ENCODE measurements around the gene MAP1B. TPM values are rescaled to one million over a fixed set of nuclear protein-coding genes. Genes with fewer than 3 reads are reported as not detected.

The MAP1B gene
- total and polyA plus RNA-seq, 2 donors from 2014 or later, result 3.6 to 57.0 TPM

GRCh38 chr5:72224946-72225463, 117.7 kb downstream of the MAP1B start:
- no peak for TF ChIP-seq CTCF (IDR thresholded peaks at IDR 0.05; ENCODE audit: borderline replicate concordance, extremely low read depth, insufficient read depth)
- H3K36me3 ChIP-seq (ENCODE audit: control insufficient read depth in 2 of 3, insufficient read depth in 3 of 3, low read length in 3 of 3), result peaks cover 0 to 19% (median 19%) of the 10 kb centered on the region in 3 donors
- H3K27ac ChIP-seq (ENCODE audit: low read depth in 2 of 2, low read length in 2 of 2), result no peak overlapping the region
- DNase-seq (no peak), FAIRE-seq (no peak)
- H3K27me3 ChIP-seq (ENCODE audit: control insufficient read depth, insufficient read depth, low read length), result no peaks in the 10 kb centered on the region
- H3K9me3 ChIP-seq (ENCODE audit: control insufficient read depth in 2 of 3, insufficient read depth in 1 of 3, low read length in 3 of 3), result no peaks in the 10 kb centered on the region
- H3K9ac ChIP-seq (ENCODE audit: low read length in 3 of 3), result no peak overlapping the region
- H3K4me3 ChIP-seq (ENCODE audit: low read length in 3 of 3), result no peak overlapping the region
- no peaks in the 10 kb centered on the region for H3K4me1 ChIP-seq (ENCODE audit: control insufficient read depth in 2 of 3, insufficient read depth in 2 of 3, low read depth in 1 of 3, low read length in 3 of 3)
- intact Hi-C loops (cut with DNase I), result no loop called here

GRCh38 chr5:72225741-72226140, 118.5 kb downstream of the MAP1B start:
- H3K4me3 ChIP-seq (ENCODE audit: low read length in 3 of 3), result no peak overlapping the region
- FAIRE-seq (no peak), DNase-seq (no peak)
- H3K27me3 ChIP-seq (ENCODE audit: control insufficient read depth, insufficient read depth, low read length), result no peaks in the 10 kb centered on the region
- TF ChIP-seq CTCF (IDR thresholded peaks at IDR 0.05; ENCODE audit: borderline replicate concordance, extremely low read depth, insufficient read depth), result no peak
- no peaks in the 10 kb centered on the region for H3K4me1 ChIP-seq (ENCODE audit: control insufficient read depth in 2 of 3, insufficient read depth in 2 of 3, low read depth in 1 of 3, low read length in 3 of 3)
- H3K36me3 ChIP-seq (ENCODE audit: control insufficient read depth in 2 of 3, insufficient read depth in 3 of 3, low read length in 3 of 3), result peaks cover 0 to 19% (median 16%) of the 10 kb centered on the region in 3 donors
- no peaks in the 10 kb centered on the region for H3K9me3 ChIP-seq (ENCODE audit: control insufficient read depth in 2 of 3, insufficient read depth in 1 of 3, low read length in 3 of 3)
- no peak overlapping the region for H3K27ac ChIP-seq (ENCODE audit: low read depth in 2 of 2, low read length in 2 of 2)
- no peak overlapping the region for H3K9ac ChIP-seq (ENCODE audit: low read length in 3 of 3)
- intact Hi-C loops (cut with DNase I), result no loop called here

GRCh38 chr5:72226950-72227349, 119.7 kb downstream of the MAP1B start:
- DNase-seq (no peak), FAIRE-seq (no peak)
- H3K27me3 ChIP-seq (ENCODE audit: control insufficient read depth, insufficient read depth, low read length), result no peaks in the 10 kb centered on the region
- no peaks in the 10 kb centered on the region for H3K4me1 ChIP-seq (ENCODE audit: control insufficient read depth in 2 of 3, insufficient read depth in 2 of 3, low read depth in 1 of 3, low read length in 3 of 3)
- H3K36me3 ChIP-seq (ENCODE audit: control insufficient read depth in 2 of 3, insufficient read depth in 3 of 3, low read length in 3 of 3), result peaks cover 0 to 19% (median 16%) of the 10 kb centered on the region in 3 donors
- H3K9ac ChIP-seq (ENCODE audit: low read length in 3 of 3), result no peak overlapping the region
- no peaks in the 10 kb centered on the region for H3K9me3 ChIP-seq (ENCODE audit: control insufficient read depth in 2 of 3, insufficient read depth in 1 of 3, low read length in 3 of 3)
- H3K4me3 ChIP-seq (ENCODE audit: low read length in 3 of 3), result no peak overlapping the region
- no peak for TF ChIP-seq CTCF (IDR thresholded peaks at IDR 0.05; ENCODE audit: borderline replicate concordance, extremely low read depth, insufficient read depth)
- intact Hi-C loops (cut with DNase I), result no loop called here
- H3K27ac ChIP-seq (ENCODE audit: low read depth in 2 of 2, low read length in 2 of 2), result no peak overlapping the region

DNA sequence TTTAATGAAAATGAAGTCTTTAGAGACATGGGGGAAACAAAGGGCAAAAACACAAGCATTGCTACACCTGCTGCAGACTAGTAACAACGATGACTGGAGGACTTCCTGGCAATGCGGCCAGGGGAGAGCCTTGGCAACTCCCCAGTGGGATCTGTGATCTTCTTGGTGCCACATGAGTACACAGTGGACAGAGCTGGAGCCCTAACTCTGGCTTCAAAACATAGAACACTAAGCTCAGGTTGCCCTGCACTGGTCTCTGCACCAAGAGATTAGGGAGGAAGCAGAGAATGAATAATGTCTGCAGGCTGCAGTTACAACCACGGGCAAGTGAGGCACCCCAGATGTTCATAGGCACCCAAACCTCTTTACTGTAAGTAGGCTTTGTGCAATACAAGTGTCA, 121.7 kb downstream of the MAP1B start:
- no peak for FAIRE-seq

More for the DNA sequence above, 121.7 kb downstream of the MAP1B start:
- intact Hi-C loops (cut with DNase I), result no loop called here
- no peaks in the 10 kb centered on the region for H3K9me3 ChIP-seq (ENCODE audit: control insufficient read depth in 2 of 3, insufficient read depth in 1 of 3, low read length in 3 of 3)
- no peak for DNase-seq
- H3K4me1 ChIP-seq (ENCODE audit: control insufficient read depth in 2 of 3, insufficient read depth in 2 of 3, low read depth in 1 of 3, low read length in 3 of 3), result no peaks in the 10 kb centered on the region
- no peaks in the 10 kb centered on the region for H3K27me3 ChIP-seq (ENCODE audit: control insufficient read depth, insufficient read depth, low read length)
- H3K4me3 ChIP-seq (ENCODE audit: low read length in 3 of 3), result no peak overlapping the region
- TF ChIP-seq CTCF (IDR thresholded peaks at IDR 0.05; ENCODE audit: borderline replicate concordance, extremely low read depth, insufficient read depth), result no peak
- no peak overlapping the region for H3K27ac ChIP-seq (ENCODE audit: low read depth in 2 of 2, low read length in 2 of 2)
- no peak overlapping the region for H3K9ac ChIP-seq (ENCODE audit: low read length in 3 of 3)
- H3K36me3 ChIP-seq (ENCODE audit: control insufficient read depth in 2 of 3, insufficient read depth in 3 of 3, low read length in 3 of 3), result peaks cover 0 to 19% (median 15%) of the 10 kb centered on the region in 3 donors

Data from kidney (tissue), 14 donors.